Measurements from ENCODE around the gene ZNF384. TPM values are rescaled to one million over a fixed set of nuclear protein-coding genes. Genes with fewer than 3 reads are reported as not detected.
A peak's percentile ranks its signal among the peaks of the same experiment; 100 is the strongest.

ZNF384 gene
- total RNA-seq, 1 experiment from 2014 or later = 88.0 TPM

DNA sequence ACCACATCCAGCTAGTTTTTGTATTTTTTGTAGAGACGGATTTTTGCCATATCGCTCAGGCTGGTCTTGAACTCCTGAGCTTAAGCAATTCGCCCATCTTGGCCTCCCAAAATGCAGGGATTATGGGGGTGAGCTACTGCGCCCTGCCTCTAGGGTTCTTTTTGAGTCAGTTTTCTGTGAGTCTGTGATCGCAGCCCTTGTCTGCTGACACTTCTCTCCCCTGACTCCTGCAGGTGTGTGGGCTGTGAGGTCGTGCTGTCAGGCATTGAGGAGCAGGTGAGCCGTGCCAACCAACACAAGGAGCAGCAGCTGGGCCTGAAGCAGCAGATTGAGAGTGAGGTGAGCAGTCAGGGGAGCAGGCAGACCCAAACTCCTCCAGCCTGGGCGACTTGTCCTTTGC, 41.0 kb upstream of the ZNF384 start:
- Histone ChIP-seq H4K20me1 (ENCODE audit: control insufficient read depth, insufficient read depth, insufficient read length) (no peaks in the 10 kb centered on the region), H2BK120ac (ENCODE audit: low read depth, low read length, poor library complexity, severe bottlenecking) (no peak overlapping the region), H3K9me3 (ENCODE audit: control insufficient read depth, low read depth, low read length) (no peaks in the 10 kb centered on the region), H2AFZ (ENCODE audit: low read length) (no peak overlapping the region), H3K4me1 (ENCODE audit: insufficient read depth, low read length) (no peaks in the 10 kb centered on the region), H3K4me2 (ENCODE audit: insufficient read depth, insufficient read length, low read length) (no peak overlapping the region), H3K9ac (ENCODE audit: extremely low read depth, insufficient read length, low read length) (no peak overlapping the region), H4K8ac (replicated peaks; ENCODE audit: insufficient read length, low read depth, low read length) (no peak overlapping the region), H3K27me3 (ENCODE audit: insufficient read depth, low read length) (no peaks in the 10 kb centered on the region), H4K5ac (ENCODE audit: insufficient read length, low read depth, low read length) (no peak overlapping the region), H2BK12ac (ENCODE audit: insufficient read length, low read depth, low read length) (no peak overlapping the region), H3K79me1 (ENCODE audit: insufficient read depth, low read depth, low read length, poor library complexity, severe bottlenecking) (no peaks in the 10 kb centered on the region), H3K56ac (ENCODE audit: insufficient read length, low read depth, low read length) (no peak overlapping the region), H2BK5ac (ENCODE audit: insufficient read length, low read length) (no peak overlapping the region), H3K23ac (ENCODE audit: insufficient read length, low read depth, low read length) (no peak overlapping the region), H3T11ph (ENCODE audit: low read length) (no peak overlapping the region), H3K79me2 (ENCODE audit: insufficient read depth, low read length) (no peaks in the 10 kb centered on the region), H3K14ac (ENCODE audit: insufficient read depth, low read length) (no peak overlapping the region), H3K27ac (ENCODE audit: insufficient read length, low read depth, low read length) (no peak overlapping the region), H3K4ac (ENCODE audit: low read depth, low read length) (no peak overlapping the region), H4K91ac (ENCODE audit: insufficient read length, low read depth, low read length) (no peak overlapping the region), H3K18ac (ENCODE audit: insufficient read length, low read depth, low read length) (no peak overlapping the region), H3K23me2 (ENCODE audit: insufficient read length, low read depth, low read length, poor library complexity, severe bottlenecking) (no peaks in the 10 kb centered on the region), H2AK5ac (ENCODE audit: insufficient read length, low read length) (no peak overlapping the region), H2BK15ac (ENCODE audit: low read depth, low read length) (no peak overlapping the region), H2BK20ac (ENCODE audit: low read depth, low read length, poor library complexity, severe bottlenecking) (no peak overlapping the region)
- no CpG with 5 or more reads among the region's 8 CpGs for WGBS (ENCODE audit: extremely low coverage, insufficient read length, low lambda C conversion rate)
- TF ChIP-seq, protein P1, sequence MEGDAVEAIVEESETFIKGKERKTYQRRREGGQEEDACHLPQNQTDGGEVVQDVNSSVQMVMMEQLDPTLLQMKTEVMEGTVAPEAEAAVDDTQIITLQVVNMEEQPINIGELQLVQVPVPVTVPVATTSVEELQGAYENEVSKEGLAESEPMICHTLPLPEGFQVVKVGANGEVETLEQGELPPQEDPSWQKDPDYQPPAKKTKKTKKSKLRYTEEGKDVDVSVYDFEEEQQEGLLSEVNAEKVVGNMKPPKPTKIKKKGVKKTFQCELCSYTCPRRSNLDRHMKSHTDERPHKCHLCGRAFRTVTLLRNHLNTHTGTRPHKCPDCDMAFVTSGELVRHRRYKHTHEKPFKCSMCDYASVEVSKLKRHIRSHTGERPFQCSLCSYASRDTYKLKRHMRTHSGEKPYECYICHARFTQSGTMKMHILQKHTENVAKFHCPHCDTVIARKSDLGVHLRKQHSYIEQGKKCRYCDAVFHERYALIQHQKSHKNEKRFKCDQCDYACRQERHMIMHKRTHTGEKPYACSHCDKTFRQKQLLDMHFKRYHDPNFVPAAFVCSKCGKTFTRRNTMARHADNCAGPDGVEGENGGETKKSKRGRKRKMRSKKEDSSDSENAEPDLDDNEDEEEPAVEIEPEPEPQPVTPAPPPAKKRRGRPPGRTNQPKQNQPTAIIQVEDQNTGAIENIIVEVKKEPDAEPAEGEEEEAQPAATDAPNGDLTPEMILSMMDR (conservative IDR thresholded peaks at IDR 0.05) = peak; percentile 22; the same call in 1 of the 3 replicates
- no peaks in the 10 kb centered on the region for H3K27me3 Mint-ChIP-seq (ENCODE audit: low read depth)
- H3K4me3 Mint-ChIP-seq = no peak overlapping the region
- no peaks in the 10 kb centered on the region for H3K9me3 Mint-ChIP-seq
- peak overlapping the region in 2 of 3 experiments; percentile 26 to 85; a peak in 3 of 7 replicates for H3K27ac Mint-ChIP-seq
- no peak for DNase-seq
- 0 out of 4 replicates have a peak, but pooled peaks cover 0 to 5% of the 10 kb centered on the region in 2 experiments for H3K4me1 Mint-ChIP-seq
- peaks cover 17 to 51% (median 35%) of the 10 kb centered on the region in 3 experiments for H3K36me3 Mint-ChIP-seq (ENCODE audit: insufficient read depth in 1 of 3, low read depth in 3 of 3)

Data from H9 (cell line).